Keratinocyte (primary cell): ENCODE results near the gene ANKRD1. TPM values are rescaled to one million over a fixed set of nuclear protein-coding genes. Genes with fewer than 3 reads are reported as not detected.

Experiments
- DNase-seq: peaks from one replicate; pipeline ENCODE4 v3.0.0-alpha.2; 2011; ENCODE audit warnings: low read depth, missing footprints, low spot score
- FAIRE-seq: peaks from 2 replicates; lab custom pipeline; 2011; peaks lifted over from hg19 to GRCh38; lab: Jason Lieb, UNC
- H2AFZ ChIP-seq: 2 replicates; pipeline ENCODE4 v1.6.0; 2012; ENCODE audit warnings: low read length, control low read depth, inconsistent platforms; ENCODE audit not compliant: control insufficient read depth
- H3K27ac ChIP-seq: 2 replicates; pipeline ENCODE4 v1.5.1; 2011; ENCODE audit warnings: low read length; ENCODE audit not compliant: control insufficient read depth, insufficient read depth
- H3K27me3 ChIP-seq: 3 replicates; pipeline ENCODE4 v1.6.0; 2011; ENCODE audit warnings: low read length; ENCODE audit not compliant: control insufficient read depth, insufficient read depth; ENCODE audit errors: extremely low read depth
- H3K36me3 ChIP-seq, 2 experiments: 2 replicates in 1 of 2; 3 replicates in 1 of 2; pipeline ENCODE4 v1.5.1; 2011; ENCODE audit warnings: low read length in 2 of 2, mild to moderate bottlenecking in 1 of 2; ENCODE audit not compliant: control insufficient read depth in 2 of 2, insufficient read depth in 2 of 2; ENCODE audit errors: extremely low read depth in 1 of 2
- H3K4me1 ChIP-seq: 3 replicates; pipeline ENCODE4 v1.5.1; 2011; ENCODE audit warnings: low read length; ENCODE audit not compliant: control insufficient read depth, insufficient read depth; ENCODE audit errors: extremely low read depth
- H3K4me2 ChIP-seq: 3 replicates; pipeline ENCODE4 v1.6.0; 2011; ENCODE audit warnings: low read depth, low read length; ENCODE audit not compliant: control insufficient read depth, insufficient read depth; ENCODE audit errors: extremely low read depth
- H3K4me3 ChIP-seq, 3 experiments: fragments of 200-600 bp in 1 of 3; sonication (generic) in 1 of 3; 2 replicates in 2 of 3; 3 replicates in 1 of 3; pipeline ENCODE4 v1.5.1; 2011 to 2016; ENCODE audit warnings: low read length in 3 of 3, mild to moderate bottlenecking in 3 of 3, control low read depth in 2 of 3, inconsistent platforms in 1 of 3, low read depth in 1 of 3, mixed read lengths in 1 of 3, mixed run types in 1 of 3, moderate library complexity in 1 of 3; ENCODE audit not compliant: control insufficient read depth in 2 of 3, insufficient read depth in 2 of 3; ENCODE audit errors: extremely low read depth in 1 of 3
- H3K79me2 ChIP-seq: 2 replicates; pipeline ENCODE4 v1.6.0; 2012; ENCODE audit warnings: low read length; ENCODE audit not compliant: control insufficient read depth, insufficient read depth
- H3K9ac ChIP-seq: 3 replicates; pipeline ENCODE4 v1.6.0; 2011; ENCODE audit warnings: low read length; ENCODE audit not compliant: control insufficient read depth, insufficient read depth; ENCODE audit errors: extremely low read depth
- H3K9me1 ChIP-seq: 3 replicates; pipeline ENCODE4 v1.6.0; 2011; ENCODE audit warnings: low read length; ENCODE audit not compliant: control insufficient read depth, insufficient read depth; ENCODE audit errors: extremely low read depth
- H3K9me3 ChIP-seq: 2 replicates; pipeline ENCODE4 v1.5.1; 2012; ENCODE audit warnings: low read depth, low read length; ENCODE audit not compliant: control insufficient read depth
- H4K20me1 ChIP-seq: 3 replicates; pipeline ENCODE4 v1.6.0; 2011; ENCODE audit warnings: low read length; ENCODE audit not compliant: control insufficient read depth, insufficient read depth; ENCODE audit errors: extremely low read depth
- CTCF ChIP-seq, 3 experiments: IDR thresholded peaks in 1 of 3; conservative IDR thresholded peaks in 1 of 3; optimal IDR thresholded peaks in 1 of 3; 2 replicates in 2 of 3; 3 replicates in 1 of 3; pipeline versions ENCODE3 to v1.5.1; 2011; ENCODE audit warnings: low read length in 3 of 3, mild to moderate bottlenecking in 3 of 3, moderate library complexity in 2 of 3, control low read depth in 1 of 3, inconsistent platforms in 1 of 3; ENCODE audit not compliant: insufficient read depth in 2 of 3; ENCODE audit errors: extremely low read depth in 1 of 3
- EZH2 ChIP-seq: IDR thresholded peaks from one replicate; pipeline ENCODE4 v1.6.1; 2012; ENCODE audit warnings: inconsistent platforms, mild to moderate bottlenecking, low read length, moderate library complexity
- dilution Hi-C: fragments of 300-500 bp; cut with MboI; formaldehyde crosslinking; loops from one replicate; pipeline ENCODE4 v1.7.0; 2020; ENCODE audit warnings: low sequenced_read_pairs; ENCODE audit not compliant: extremely low pct_ligation_motif_present
- polyA plus RNA-seq, 5 experiments: library from polyadenylated mRNA; depleted of rRNA in 3 of 5; stranded (reverse) in 3 of 5; stranded (forward) in 1 of 5; unstranded in 1 of 5; fragments of >200 nt; gene quantifications; 1 replicate in 1 of 5; 2 replicates in 3 of 5; 3 replicates in 1 of 5; pipeline versions ENCODE4 v1.2.1 to v1.2.3, GENCODE V29; 2011 to 2012; ENCODE audit warnings: missing spikeins in 2 of 5, low read depth in 1 of 5, low replicate concordance in 1 of 5

Gene ANKRD1
- polyA plus RNA-seq, 1 donor (not counting 4 experiments of a cell fraction or from before 2014, with no cell fraction given) = 0.07 TPM

- DNase-seq (no peak), FAIRE-seq (no peak)
- H3K9ac ChIP-seq = no peak overlapping the region
- H3K36me3 ChIP-seq = no peaks in the 10 kb centered on the region
- no peaks in the 10 kb centered on the region for H3K9me3 ChIP-seq
- no peak overlapping the region for H2AFZ ChIP-seq
- H3K9me1 ChIP-seq = no peaks in the 10 kb centered on the region
- H4K20me1 ChIP-seq = no peaks in the 10 kb centered on the region
- TF ChIP-seq CTCF (optimal IDR thresholded peaks at IDR 0.05 in 1 of 3, IDR thresholded peaks at IDR 0.05 in 1 of 3, conservative IDR thresholded peaks at IDR 0.05 in 1 of 3; ENCODE audit: extremely low read depth in 1 of 3, insufficient read depth in 2 of 3, low read length in 3 of 3) = no peak
- no peaks in the 10 kb centered on the region for H3K79me2 ChIP-seq
- H3K4me1 ChIP-seq = peaks cover 8% of the 10 kb centered on the region
- H3K27me3 ChIP-seq = peaks cover 10% of the 10 kb centered on the region
- no peak overlapping the region for H3K4me3 ChIP-seq
- H3K27ac ChIP-seq = no peak overlapping the region
- dilution Hi-C loops = no loop called here
- H3K4me2 ChIP-seq = no peak overlapping the region
Observed at GRCh38 chr10:90967865-90968264, 47.0 kb upstream of the ANKRD1 start.

GRCh38 chr10:90966146-90966545 is 45.3 kb upstream of the ANKRD1 start:
- Histone ChIP-seq H3K79me2 (no peaks in the 10 kb centered on the region), H3K9me3 (no peaks in the 10 kb centered on the region), H3K36me3 (no peaks in the 10 kb centered on the region), H3K27me3 (peaks cover 10% of the 10 kb centered on the region), H3K27ac (no peak overlapping the region), H3K4me3 (no peak overlapping the region), H2AFZ (no peak overlapping the region), H3K9me1 (no peaks in the 10 kb centered on the region), H3K9ac (no peak overlapping the region), H3K4me2 (no peak overlapping the region), H3K4me1 (peaks cover 8% of the 10 kb centered on the region), H4K20me1 (no peaks in the 10 kb centered on the region)
- FAIRE-seq (no peak), DNase-seq (no peak)
- TF ChIP-seq CTCF (optimal IDR thresholded peaks at IDR 0.05 in 1 of 3, IDR thresholded peaks at IDR 0.05 in 1 of 3, conservative IDR thresholded peaks at IDR 0.05 in 1 of 3; ENCODE audit: extremely low read depth in 1 of 3, insufficient read depth in 2 of 3, low read length in 3 of 3) = no peak
- TF ChIP-seq EZH2 = no peak
- dilution Hi-C loops = no loop called here
